H1 (cell line): ENCODE measurements around the gene SLC25A26. TPM values are rescaled to one million over a fixed set of nuclear protein-coding genes. Genes with fewer than 3 reads are reported as not detected.

Experiments
- CHD1 ChIP-seq: IDR thresholded peaks from 2 replicates; pipeline ENCODE4 v1.6.1; 2012; ENCODE audit warnings: low read depth, low read length, improper control_type of control experiment
- SIX5 ChIP-seq: IDR thresholded peaks from 2 replicates; pipeline ENCODE4 v1.6.1; 2011; ENCODE audit warnings: mild to moderate bottlenecking, low read depth, low read length
- polyA plus RNA-seq, 7 experiments: library from polyadenylated mRNA; depleted of rRNA in 3 of 7; stranded (reverse) in 5 of 7; unstranded in 2 of 7; fragments of >200 nt in 5 of 7; fragments of 200-250 nt in 2 of 7; gene quantifications; 1 replicate in 5 of 7; 2 replicates in 1 of 7; 4 replicates in 1 of 7; pipeline versions ENCODE4 v1.2.1 to v1.2.3, GENCODE V29; 2011 to 2013; ENCODE audit warnings: missing spikeins in 2 of 7, mixed read lengths in 2 of 7
- total RNA-seq: library from RNA; stranded (reverse); fragmentation: NEBNext Ultra II Directional; extraction: Animal tissue kit (Norgen Biotek cat#: 25700); gene quantifications from 2 replicates; pipeline ENCODE4 v1.2.1, GENCODE V29; 2021
- TF ChIP-seq, protein P1 (sequence below), 3 experiments: IDR thresholded peaks; 1 replicate in 2 of 3; 2 replicates in 1 of 3; pipeline versions ENCODE4 v1.5.1 to v1.6.1; 2011; ENCODE audit warnings: low read length in 3 of 3, mild to moderate bottlenecking in 3 of 3, inconsistent platforms in 2 of 3, low read depth in 1 of 3, moderate library complexity in 1 of 3; ENCODE audit not compliant: insufficient read depth in 1 of 3; ENCODE audit errors: control extremely low read depth in 1 of 3

The SLC25A26 gene
- total and polyA plus RNA-seq, 2 of the 8 experiments (the other 6 are each of a cell fraction or from before 2014, with no cell fraction given), result 30.0 to 37.0 TPM

GRCh38 chr3:66229931-66230330 lies 9.1 kb downstream of the SLC25A26 start (continued):
- TF ChIP-seq, protein P1, sequence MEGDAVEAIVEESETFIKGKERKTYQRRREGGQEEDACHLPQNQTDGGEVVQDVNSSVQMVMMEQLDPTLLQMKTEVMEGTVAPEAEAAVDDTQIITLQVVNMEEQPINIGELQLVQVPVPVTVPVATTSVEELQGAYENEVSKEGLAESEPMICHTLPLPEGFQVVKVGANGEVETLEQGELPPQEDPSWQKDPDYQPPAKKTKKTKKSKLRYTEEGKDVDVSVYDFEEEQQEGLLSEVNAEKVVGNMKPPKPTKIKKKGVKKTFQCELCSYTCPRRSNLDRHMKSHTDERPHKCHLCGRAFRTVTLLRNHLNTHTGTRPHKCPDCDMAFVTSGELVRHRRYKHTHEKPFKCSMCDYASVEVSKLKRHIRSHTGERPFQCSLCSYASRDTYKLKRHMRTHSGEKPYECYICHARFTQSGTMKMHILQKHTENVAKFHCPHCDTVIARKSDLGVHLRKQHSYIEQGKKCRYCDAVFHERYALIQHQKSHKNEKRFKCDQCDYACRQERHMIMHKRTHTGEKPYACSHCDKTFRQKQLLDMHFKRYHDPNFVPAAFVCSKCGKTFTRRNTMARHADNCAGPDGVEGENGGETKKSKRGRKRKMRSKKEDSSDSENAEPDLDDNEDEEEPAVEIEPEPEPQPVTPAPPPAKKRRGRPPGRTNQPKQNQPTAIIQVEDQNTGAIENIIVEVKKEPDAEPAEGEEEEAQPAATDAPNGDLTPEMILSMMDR (IDR thresholded peaks at IDR 0.05; ENCODE audit: control extremely low read depth in 1 of 3, insufficient read depth in 1 of 3, low read depth in 1 of 3, low read length in 3 of 3), result no peak
- no peak for TF ChIP-seq CHD1
- no peak for TF ChIP-seq SIX5
